ENCODE results near the gene ATAD1. TPM values are rescaled to one million over a fixed set of nuclear protein-coding genes. Genes with fewer than 3 reads are reported as not detected.

Gene ATAD1
- total and polyA plus RNA-seq, 2 of the 4 experiments (the other 2 are of a cell fraction) = 12.7 to 21.9 TPM

- in situ Hi-C loops (cut with MboI; ENCODE audit: low sequenced_read_pairs) (no loop called here), intact Hi-C loops (cut with micrococcal nuclease) (no loop called here), dilution Hi-C loops (cut with HindIII; ENCODE audit: low sequenced_read_pairs, unreplicated experiment) (no loop called here)
- peaks cover 0 to 10% of the 10 kb centered on the region in 2 experiments; a peak in 2 of 4 replicates for H3K79me1 ChIP-seq (ENCODE audit: low read depth in 1 of 2, low read length in 2 of 2)
- H4K5ac ChIP-seq (ENCODE audit: low read depth, low read length) = no peak overlapping the region
- H3K9me3 ChIP-seq (ENCODE audit: control insufficient read depth, insufficient read depth, low read length) = no peaks in the 10 kb centered on the region
- no peak overlapping the region for H3K9ac ChIP-seq (ENCODE audit: low read depth, low read length)
- H3K4me2 ChIP-seq (ENCODE audit: low read depth, low read length) = no peak overlapping the region
- ChIA-PET CTCF (no interaction called here), POLR2A (ENCODE audit: unreplicated experiment) (no interaction called here)
- H3K14ac ChIP-seq (replicated peaks; ENCODE audit: low read depth, low read length) = no peak overlapping the region
- no peak overlapping the region for H3K56ac ChIP-seq (ENCODE audit: extremely low read depth, insufficient read depth, low read length)
- H2BK15ac ChIP-seq (ENCODE audit: low read depth, low read length) = no peak overlapping the region
- no peak overlapping the region for H2AK9ac ChIP-seq (replicated peaks; ENCODE audit: low read depth, low read length, poor library complexity)
- no peak overlapping the region for H2BK20ac ChIP-seq (ENCODE audit: low read depth, low read length)
- H3K4me3 ChIP-seq (ENCODE audit: insufficient read depth, low read depth, low read length) = no peak overlapping the region
- peaks cover 11% of the 10 kb centered on the region for H3K9me1 ChIP-seq (ENCODE audit: insufficient read depth, low read length)
- TF ChIP-seq RCOR1 (IDR thresholded peaks at IDR 0.05; ENCODE audit: insufficient replicate concordance, low read length) (no peak), RAD21 (IDR thresholded peaks at IDR 0.05; ENCODE audit: low read length) (no peak), CEBPB (IDR thresholded peaks at IDR 0.05; ENCODE audit: low read depth, low read length) (peak; percentile 48)
- TF ChIP-seq, protein P1, sequence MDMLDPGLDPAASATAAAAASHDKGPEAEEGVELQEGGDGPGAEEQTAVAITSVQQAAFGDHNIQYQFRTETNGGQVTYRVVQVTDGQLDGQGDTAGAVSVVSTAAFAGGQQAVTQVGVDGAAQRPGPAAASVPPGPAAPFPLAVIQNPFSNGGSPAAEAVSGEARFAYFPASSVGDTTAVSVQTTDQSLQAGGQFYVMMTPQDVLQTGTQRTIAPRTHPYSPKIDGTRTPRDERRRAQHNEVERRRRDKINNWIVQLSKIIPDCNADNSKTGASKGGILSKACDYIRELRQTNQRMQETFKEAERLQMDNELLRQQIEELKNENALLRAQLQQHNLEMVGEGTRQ (IDR thresholded peaks at IDR 0.05; ENCODE audit: low read depth, low read length) = no peak
- no peak overlapping the region for H4K8ac ChIP-seq (ENCODE audit: low read depth in 2 of 2, low read length in 2 of 2)
- no peak overlapping the region for H2BK5ac ChIP-seq (ENCODE audit: low read depth, low read length, poor library complexity, severe bottlenecking)
- H3K4ac ChIP-seq (ENCODE audit: low read depth, low read length) = no peak overlapping the region
- no TSS peak for BruUV-seq (replicated peaks)
- H3K27ac ChIP-seq (ENCODE audit: insufficient read depth, low read length) = no peak overlapping the region
- H3K23ac ChIP-seq (ENCODE audit: low read depth, low read length) = no peak overlapping the region
- no peak for ATAC-seq (ENCODE audit: low read depth)
- H4K20me1 ChIP-seq (ENCODE audit: insufficient read depth, low read length) = no peaks in the 10 kb centered on the region
- no peak overlapping the region for H2AK5ac ChIP-seq (ENCODE audit: low read depth, low read length)
- no peaks in the 10 kb centered on the region for H3K27me3 ChIP-seq (ENCODE audit: control insufficient read depth, insufficient read depth, low read length)
- peak; percentile 60 for DNase-seq
- H2BK120ac ChIP-seq (ENCODE audit: low read depth, low read length) = no peak overlapping the region
- no peak overlapping the region for H4K91ac ChIP-seq (ENCODE audit: insufficient read depth, low read depth, low read length)
- H3K18ac ChIP-seq (ENCODE audit: low read depth, low read length) = no peak overlapping the region
- H2AFZ ChIP-seq (replicated peaks; ENCODE audit: low read length, poor library complexity) = no peak overlapping the region
- peaks cover 4% of the 10 kb centered on the region; the same call in 1 of the 2 replicates for H3K4me1 ChIP-seq (ENCODE audit: control insufficient read depth, insufficient read depth, low read length)
- no peaks in the 10 kb centered on the region for H3K36me3 ChIP-seq (ENCODE audit: control insufficient read depth, insufficient read depth, low read length)
Observed at GRCh38 chr10:87847550-87847949, 29.5 kb upstream of the ATAD1 start.

Measured in IMR-90 (cell line).